CD14-positive monocyte (primary cell): ENCODE measurements around the gene MAP3K10. TPM values are rescaled to one million over a fixed set of nuclear protein-coding genes. Genes with fewer than 3 reads are reported as not detected.
A peak's percentile ranks its signal among the peaks of the same experiment; 100 is the strongest.

Source experiments
- DNase-seq, 3 donors: peaks; one replicate each; pipeline ENCODE4 v3.0.0-alpha.2; 2011 to 2022
- H2AFZ ChIP-seq: 2 replicates; pipeline ENCODE4 v1.6.0; 2012; ENCODE audit warnings: mild to moderate bottlenecking, low read depth, low read length, inconsistent platforms; ENCODE audit not compliant: insufficient read depth, poor library complexity, severe bottlenecking
- H3K27ac ChIP-seq, 2 donors: 1 replicate in 1 of 2; 2 replicates in 1 of 2; pipeline ENCODE4 v1.5.1; 2012 to 2013; ENCODE audit warnings: low read length in 2 of 2, control low read depth in 1 of 2, inconsistent platforms in 1 of 2, low read depth in 1 of 2, mild to moderate bottlenecking in 1 of 2
- H3K27me3 ChIP-seq, 2 donors: one replicate each; pipeline versions ENCODE4 v1.6.0 to v1.6.1; 2011 to 2013; ENCODE audit warnings: low read length in 2 of 2; ENCODE audit not compliant: control insufficient read depth in 2 of 2, insufficient read depth in 2 of 2
- H3K36me3 ChIP-seq, 2 donors: replicated peaks in 1 of 2; 1 replicate in 1 of 2; 2 replicates in 1 of 2; pipeline versions ENCODE4 v1.5.1 to v1.6.1; 2012 to 2013; ENCODE audit warnings: low read length in 2 of 2, control low read depth in 1 of 2, inconsistent platforms in 1 of 2, mild to moderate bottlenecking in 1 of 2; ENCODE audit not compliant: insufficient read depth in 2 of 2, control insufficient read depth in 1 of 2
- H3K4me1 ChIP-seq, 2 donors: 1 replicate in 1 of 2; 2 replicates in 1 of 2; pipeline versions ENCODE4 v1.5.1 to v1.6.1; 2012 to 2013; ENCODE audit warnings: low read length in 2 of 2, control low read depth in 1 of 2, inconsistent platforms in 1 of 2, mild to moderate bottlenecking in 1 of 2, moderate library complexity in 1 of 2; ENCODE audit not compliant: insufficient read depth in 2 of 2, control insufficient read depth in 1 of 2
- H3K4me2 ChIP-seq: replicated peaks from 2 replicates; pipeline ENCODE3; 2012; ENCODE audit warnings: low read length, moderate library complexity, mild to moderate bottlenecking; ENCODE audit not compliant: poor library complexity, severe bottlenecking; ENCODE audit errors: extremely low read depth
- H3K4me3 ChIP-seq, 3 experiments: fragments of 200-600 bp in 1 of 3; sonication (generic) in 1 of 3; replicated peaks in 1 of 3; 1 replicate in 2 of 3; 2 replicates in 1 of 3; pipeline ENCODE4 v1.5.1; 2011 to 2013; ENCODE audit warnings: low read length in 3 of 3, mild to moderate bottlenecking in 3 of 3, control low read depth in 2 of 3, low read depth in 2 of 3, inconsistent platforms in 1 of 3, moderate library complexity in 1 of 3
- H3K79me2 ChIP-seq: 2 replicates; pipeline ENCODE4 v1.6.0; 2012; ENCODE audit warnings: mild to moderate bottlenecking, control low read depth, inconsistent platforms, low read length, moderate library complexity; ENCODE audit not compliant: insufficient read depth
- H3K9ac ChIP-seq: 2 replicates; pipeline ENCODE4 v1.6.0; 2017; ENCODE audit warnings: low read length, mild to moderate bottlenecking; ENCODE audit not compliant: insufficient read depth, poor library complexity, severe bottlenecking
- H3K9me3 ChIP-seq, 2 donors: replicated peaks in 1 of 2; 1 replicate in 1 of 2; 2 replicates in 1 of 2; pipeline versions ENCODE4 v1.5.1 to v1.6.1; 2012 to 2013; ENCODE audit warnings: low read length in 2 of 2, control low read depth in 1 of 2; ENCODE audit not compliant: control insufficient read depth in 1 of 2, insufficient read depth in 1 of 2
- H4K20me1 ChIP-seq: 2 replicates; pipeline ENCODE4 v1.6.0; 2012; ENCODE audit warnings: mild to moderate bottlenecking, low read length, control low read depth, moderate library complexity; ENCODE audit not compliant: insufficient read depth
- H3K27ac Mint-ChIP-seq, 7 donors: one replicate each; pipeline ENCODE4 v1.8.0; 2020; ENCODE audit warnings: mild to moderate bottlenecking in 7 of 7, mixed read lengths in 7 of 7, moderate library complexity in 6 of 7, inconsistent platforms in 2 of 7
- H3K27me3 Mint-ChIP-seq, 3 donors: one replicate each; pipeline ENCODE4 v1.8.0; 2021 to 2022; ENCODE audit warnings: low read depth in 3 of 3, mild to moderate bottlenecking in 3 of 3, mixed read lengths in 3 of 3, moderate library complexity in 3 of 3, inconsistent platforms in 1 of 3
- H3K36me3 Mint-ChIP-seq, 2 donors: one replicate each; pipeline ENCODE4 v1.8.0; 2020; ENCODE audit warnings: mixed read lengths in 2 of 2, inconsistent platforms in 1 of 2, mild to moderate bottlenecking in 1 of 2
- H3K4me1 Mint-ChIP-seq: one replicate; pipeline ENCODE4 v1.8.0; 2020; ENCODE audit warnings: mild to moderate bottlenecking, mixed read lengths
- H3K4me3 Mint-ChIP-seq, 2 donors: one replicate each; pipeline ENCODE4 v1.8.0; 2020; ENCODE audit warnings: mild to moderate bottlenecking in 2 of 2, mixed read lengths in 2 of 2, moderate library complexity in 1 of 2
- H3K9me3 Mint-ChIP-seq, 7 donors: one replicate each; pipeline ENCODE4 v1.8.0; 2020 to 2022; ENCODE audit warnings: mixed read lengths in 7 of 7, mild to moderate bottlenecking in 6 of 7, moderate library complexity in 6 of 7, inconsistent platforms in 2 of 7
- whole genome bisulfite sequencing: methylation state at CpG from one replicate; pipeline ENCODE4 v1.1.5; 2013; ENCODE audit warnings: missing lambda C conversion rate; ENCODE audit not compliant: insufficient coverage; 5-methylcytosine and 5-hydroxymethylcytosine counted together
- intact Hi-C, 2 donors: fragments of 100-400 bp; cut with micrococcal nuclease; formaldehyde crosslinking; loops; one replicate each; pipeline versions ENCODE4 v1.15.0 to v1.15.1; 2023
- polyA plus RNA-seq, 3 donors: library from polyadenylated mRNA; depleted of rRNA in 1 of 3; unstranded in 2 of 3; stranded (reverse) in 1 of 3; fragments of 300-500 nt in 2 of 3; fragments of >200 nt in 1 of 3; fragmentation: Illumina TruSeq in 2 of 3; gene quantifications; 1 replicate in 2 of 3; 2 replicates in 1 of 3; pipeline ENCODE4 v1.2.3, GENCODE V29; 2012 to 2021
- TF ChIP-seq, protein P1 (sequence below): fragments of 200-600 bp; IDR thresholded peaks from one replicate; pipeline ENCODE4 v1.8.0; 2022; ENCODE audit warnings: antibody characterized with exemption, mild to moderate bottlenecking

MAP3K10 gene
- polyA plus RNA-seq, 3 donors, result 0.05 to 9.1 TPM; not detected in 1

- peak overlapping the region; percentile 20 for H3K4me2 ChIP-seq
- Mint-ChIP-seq H3K9me3 (peaks cover 11 to 39% (median 22%) of the 10 kb centered on the region in 7 donors), H3K27me3 (peaks cover 75 to 89% (median 86%) of the 10 kb centered on the region in 3 donors), H3K4me1 (peaks cover 10% of the 10 kb centered on the region), H3K4me3 (peak overlapping the region in 1 of 2 donors; percentile 76), H3K36me3 (peaks cover 2 to 6% of the 10 kb centered on the region in 2 donors), H3K27ac (peak overlapping the region in 3 of 7 donors; percentile 15 to 75 (median 67))
- 33% methylated on average over 19 of the region's 21 CpGs for WGBS
- H3K27ac ChIP-seq, result no peak overlapping the region
- no peaks in the 10 kb centered on the region for H3K79me2 ChIP-seq
- H2AFZ ChIP-seq, result no peak overlapping the region
- intact Hi-C loops, result no loop called here
- peaks cover 37 to 63% of the 10 kb centered on the region in 2 donors for H3K27me3 ChIP-seq
- H3K4me3 ChIP-seq, result no peak overlapping the region
- no peak for DNase-seq
- peaks cover 10 to 32% of the 10 kb centered on the region in 2 donors for H3K9me3 ChIP-seq
- H3K9ac ChIP-seq, result no peak overlapping the region
- H4K20me1 ChIP-seq, result no peaks in the 10 kb centered on the region
- no peaks in the 10 kb centered on the region for H3K36me3 ChIP-seq
- TF ChIP-seq, protein P1, sequence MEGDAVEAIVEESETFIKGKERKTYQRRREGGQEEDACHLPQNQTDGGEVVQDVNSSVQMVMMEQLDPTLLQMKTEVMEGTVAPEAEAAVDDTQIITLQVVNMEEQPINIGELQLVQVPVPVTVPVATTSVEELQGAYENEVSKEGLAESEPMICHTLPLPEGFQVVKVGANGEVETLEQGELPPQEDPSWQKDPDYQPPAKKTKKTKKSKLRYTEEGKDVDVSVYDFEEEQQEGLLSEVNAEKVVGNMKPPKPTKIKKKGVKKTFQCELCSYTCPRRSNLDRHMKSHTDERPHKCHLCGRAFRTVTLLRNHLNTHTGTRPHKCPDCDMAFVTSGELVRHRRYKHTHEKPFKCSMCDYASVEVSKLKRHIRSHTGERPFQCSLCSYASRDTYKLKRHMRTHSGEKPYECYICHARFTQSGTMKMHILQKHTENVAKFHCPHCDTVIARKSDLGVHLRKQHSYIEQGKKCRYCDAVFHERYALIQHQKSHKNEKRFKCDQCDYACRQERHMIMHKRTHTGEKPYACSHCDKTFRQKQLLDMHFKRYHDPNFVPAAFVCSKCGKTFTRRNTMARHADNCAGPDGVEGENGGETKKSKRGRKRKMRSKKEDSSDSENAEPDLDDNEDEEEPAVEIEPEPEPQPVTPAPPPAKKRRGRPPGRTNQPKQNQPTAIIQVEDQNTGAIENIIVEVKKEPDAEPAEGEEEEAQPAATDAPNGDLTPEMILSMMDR, result no peak
- no peaks in the 10 kb centered on the region for H3K4me1 ChIP-seq
Observed at GRCh38 chr19:40225440-40226305, 34.4 kb downstream of the MAP3K10 start.

GRCh38 chr19:40228346-40228745 is 37.1 kb downstream of the MAP3K10 start:
- H3K27ac ChIP-seq, result no peak overlapping the region
- no peak overlapping the region for H3K4me2 ChIP-seq
- Mint-ChIP-seq H3K36me3 (peaks cover 4 to 6% of the 10 kb centered on the region in 2 donors), H3K4me3 (peak overlapping the region in 1 of 2 donors; percentile 47), H3K4me1 (peaks cover 10% of the 10 kb centered on the region), H3K27ac (no peak overlapping the region), H3K9me3 (peaks cover 2 to 28% (median 12%) of the 10 kb centered on the region in 7 donors), H3K27me3 (peaks cover 58 to 67% (median 65%) of the 10 kb centered on the region in 3 donors)
- peaks cover 4 to 7% of the 10 kb centered on the region in 2 donors for H3K36me3 ChIP-seq
- H3K9me3 ChIP-seq, result peaks cover 0 to 19% of the 10 kb centered on the region in 2 donors
- intact Hi-C loops, result no loop called here
- no peak overlapping the region for H3K4me3 ChIP-seq
- no peak overlapping the region for H3K9ac ChIP-seq
- no peak overlapping the region for H2AFZ ChIP-seq
- no peaks in the 10 kb centered on the region for H3K79me2 ChIP-seq
- no peaks in the 10 kb centered on the region for H3K4me1 ChIP-seq
- TF ChIP-seq, protein P1, result no peak
- 57% methylated on average over 6 of the region's 10 CpGs for WGBS
- H3K27me3 ChIP-seq, result peaks cover 36 to 50% of the 10 kb centered on the region in 2 donors
- no peaks in the 10 kb centered on the region for H4K20me1 ChIP-seq
- no peak for DNase-seq
